ENCODE measurements around the gene REC8.

DNA sequence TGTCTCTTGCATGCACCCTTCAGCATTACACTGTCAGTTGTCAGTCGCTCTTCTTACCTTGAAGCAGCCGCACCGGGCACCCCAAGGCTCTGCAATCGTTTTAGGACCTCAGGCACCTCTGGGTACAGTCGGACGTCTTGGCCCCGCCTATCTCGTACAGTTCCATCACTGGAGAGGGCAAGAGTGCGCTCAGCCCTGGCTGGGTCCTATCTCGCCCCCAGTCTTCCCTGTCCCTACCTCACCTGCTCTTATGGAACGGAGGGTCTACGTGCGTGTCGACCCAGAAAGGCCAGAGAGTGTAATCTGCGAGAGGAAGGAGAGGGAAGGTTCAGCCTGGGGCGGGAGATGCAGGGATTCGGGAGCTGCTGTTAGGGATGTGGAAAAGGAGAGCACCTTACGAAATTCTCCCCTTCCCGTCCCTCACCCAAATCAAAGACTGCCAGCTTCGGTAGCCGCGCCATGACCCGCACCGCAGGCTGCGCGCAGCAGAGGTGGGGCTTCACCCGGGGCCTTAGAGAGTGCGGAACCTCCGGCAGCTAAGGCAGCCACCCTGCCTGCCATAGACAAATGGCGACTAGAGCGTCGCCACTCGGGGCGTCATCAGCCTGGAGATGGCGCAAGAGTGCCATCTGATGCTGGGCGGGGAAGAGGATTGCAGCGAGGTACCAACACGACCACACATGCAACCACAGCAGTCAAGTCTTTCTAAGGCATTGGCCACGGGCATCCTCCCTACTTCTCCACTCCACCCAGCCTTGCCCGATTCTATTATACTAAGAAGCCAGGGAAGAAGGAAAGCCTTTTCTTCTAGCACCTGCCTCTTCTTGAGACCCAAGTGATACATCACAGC, 43.8 kb downstream of the REC8 start, which contains the start of gene MDP1:
- TF ChIP-seq SP1 (IDR thresholded peaks at IDR 0.05; ENCODE audit: low read depth) = peak; percentile 47
- peak; percentile 88 for TF ChIP-seq CEBPB (IDR thresholded peaks at IDR 0.05; ENCODE audit: low read depth)
- TF ChIP-seq, protein P1, sequence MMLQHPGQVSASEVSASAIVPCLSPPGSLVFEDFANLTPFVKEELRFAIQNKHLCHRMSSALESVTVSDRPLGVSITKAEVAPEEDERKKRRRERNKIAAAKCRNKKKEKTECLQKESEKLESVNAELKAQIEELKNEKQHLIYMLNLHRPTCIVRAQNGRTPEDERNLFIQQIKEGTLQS (IDR thresholded peaks at IDR 0.05) = no peak

Data from HCT116 (cell line).